ENCODE data around the gene RGPD6. TPM values are rescaled to one million over a fixed set of nuclear protein-coding genes. Genes with fewer than 3 reads are reported as not detected.
"Not testable (repeated sequence)": the region's sequence is repeated elsewhere in the genome, so short reads cannot be mapped to it uniquely, and the experiment has no call there.

RGPD6 gene
- total and polyA plus RNA-seq, 5 experiments from 2014 or later: 0.96 to 45.6 (median 3.2) TPM

DNA sequence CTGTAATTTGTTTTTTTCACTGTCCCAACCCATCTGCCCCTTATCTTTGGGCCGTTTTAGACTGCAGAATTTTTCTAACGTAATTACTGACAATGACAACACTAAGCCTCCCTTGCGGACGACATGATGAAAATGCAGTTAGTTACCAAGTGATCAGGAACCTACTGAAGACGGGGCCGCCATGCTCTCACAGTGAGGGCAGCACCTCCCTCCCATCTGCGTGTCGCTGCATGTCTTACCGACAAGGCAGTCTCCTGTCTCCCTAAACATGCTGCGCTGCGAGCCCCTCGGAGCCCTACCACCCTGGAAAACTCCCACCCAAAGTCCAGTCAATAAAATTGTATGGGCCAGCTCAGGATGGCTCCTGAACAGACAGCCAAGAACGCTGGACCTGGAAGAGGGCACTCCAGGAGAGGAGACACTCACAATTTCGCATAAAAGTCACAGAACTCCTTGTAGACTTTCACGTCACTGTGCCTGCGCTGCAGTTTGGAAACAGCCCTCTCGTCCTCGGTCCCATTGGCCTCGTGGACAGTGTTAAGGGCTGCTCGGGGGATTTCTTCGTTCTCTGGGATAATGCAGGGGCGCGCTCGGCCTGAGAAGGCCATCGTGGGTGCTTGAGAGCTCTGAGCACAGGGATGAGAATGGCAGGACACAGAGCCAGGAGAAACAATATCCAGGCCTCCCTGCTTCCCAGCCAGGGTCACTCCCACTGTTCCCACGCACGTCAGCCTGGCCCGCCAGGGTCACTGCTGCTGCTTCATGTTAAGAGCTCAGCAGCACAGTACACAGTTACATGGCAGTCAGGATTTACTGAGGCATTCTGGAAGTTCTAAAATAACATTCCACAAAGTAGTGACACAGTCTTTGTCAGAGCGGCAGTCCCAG is 104.6 kb downstream of the RGPD6 start, which contains the start of gene LIMS4:
Gene LIMS4 (minus strand): TSS at position 646 of the 888 bp plus-strand sequence. CDS start 38 bp downstream, at position 608.
- DNase-seq, POLR2A ChIA-PET, ATAC-seq, H3K4me3 Mint-ChIP-seq, H3K9me3 Mint-ChIP-seq, H3K27ac Mint-ChIP-seq, H3K4me1 Mint-ChIP-seq, H3K27me3 Mint-ChIP-seq, H3K36me3 Mint-ChIP-seq: not testable (repeated sequence)

GRCh38 chr2:110468921-110469320 is 108.1 kb downstream of the RGPD6 start:
- H3K4me3 Mint-ChIP-seq, H3K4me1 Mint-ChIP-seq, POLR2A ChIA-PET, DNase-seq, H3K27ac Mint-ChIP-seq, H3K27me3 Mint-ChIP-seq, H3K9me3 Mint-ChIP-seq, H3K36me3 Mint-ChIP-seq, ATAC-seq: not testable (repeated sequence)

GRCh38 chr2:110465312-110465711 is 111.7 kb downstream of the RGPD6 start:
- POLR2A ChIA-PET, ATAC-seq: not testable (repeated sequence)

More at GRCh38 chr2:110465312-110465711, 111.7 kb downstream of the RGPD6 start:
- not testable (repeated sequence) for H3K27ac Mint-ChIP-seq, H3K4me1 Mint-ChIP-seq, H3K4me3 Mint-ChIP-seq, H3K27me3 Mint-ChIP-seq, H3K9me3 Mint-ChIP-seq, H3K36me3 Mint-ChIP-seq, DNase-seq

Other genes with a start within 250 kb of the RGPD6 start
- under 1 TPM in 1 of 2 experiments, not detected in 1; 0.23 TPM for gene LIMS4, start 104.4 kb downstream of the RGPD6 start, total RNA-seq
- gene LIMS4, start 104.4 kb downstream of the RGPD6 start, polyA plus RNA-seq: under 1 TPM; 0.65 to 0.91 (median 0.82) TPM
- gene BUB1, start 100.8 kb upstream of the RGPD6 start, total RNA-seq: 1 to 10 TPM; 3.5 to 4.0 TPM
- 1 to 10 TPM in 2 of 3 donors, under 1 TPM in 1; 0.56 to 1.3 (median 1.3) TPM for gene BUB1, start 100.8 kb upstream of the RGPD6 start, polyA plus RNA-seq
- gene ACOXL, start 155.4 kb upstream of the RGPD6 start, total RNA-seq: not detected
- gene ACOXL, start 155.4 kb upstream of the RGPD6 start, polyA plus RNA-seq: not detected